H9 (cell line): Measurements from ENCODE around the gene TLCD3A. TPM values are rescaled to one million over a fixed set of nuclear protein-coding genes. Genes with fewer than 3 reads are reported as not detected.

Source experiments
- DNase-seq: peaks from one replicate; pipeline ENCODE4 v3.0.0-alpha.2; 2017
- H2AFZ ChIP-seq: one replicate; pipeline ENCODE4 v1.6.1; 2013; ENCODE audit warnings: mild to moderate bottlenecking, low read length, control low read depth, moderate library complexity
- H2AK5ac ChIP-seq: 2 replicates; pipeline ENCODE4 v1.6.1; 2013; ENCODE audit warnings: low read length, control low read depth, mixed read lengths; ENCODE audit not compliant: insufficient read length
- H2BK120ac ChIP-seq: one replicate; pipeline ENCODE4 v1.6.1; 2013; ENCODE audit warnings: low read depth, mild to moderate bottlenecking, low read length, control low read depth, inconsistent platforms; ENCODE audit not compliant: poor library complexity, severe bottlenecking
- H2BK12ac ChIP-seq: 2 replicates; pipeline ENCODE4 v1.6.1; 2013; ENCODE audit warnings: low read length, control low read depth, mixed read lengths, low read depth; ENCODE audit not compliant: insufficient read length
- H2BK15ac ChIP-seq: 2 replicates; pipeline ENCODE4 v1.6.1; 2013; ENCODE audit warnings: low read depth, low read length, control low read depth
- H2BK20ac ChIP-seq: one replicate; pipeline ENCODE4 v1.6.1; 2013; ENCODE audit warnings: low read depth, mild to moderate bottlenecking, low read length, control low read depth, inconsistent platforms; ENCODE audit not compliant: poor library complexity, severe bottlenecking
- H2BK5ac ChIP-seq: 2 replicates; pipeline ENCODE4 v1.6.1; 2013; ENCODE audit warnings: low read length, control low read depth, mixed read lengths; ENCODE audit not compliant: insufficient read length
- H3K14ac ChIP-seq: 2 replicates; pipeline ENCODE4 v1.6.1; 2013; ENCODE audit warnings: low read length, control low read depth; ENCODE audit not compliant: insufficient read depth
- H3K18ac ChIP-seq: 2 replicates; pipeline ENCODE4 v1.6.1; 2013; ENCODE audit warnings: low read depth, mild to moderate bottlenecking, mixed read lengths, low read length, control low read depth; ENCODE audit not compliant: insufficient read length
- H3K23ac ChIP-seq: 2 replicates; pipeline ENCODE4 v1.6.1; 2013; ENCODE audit warnings: low read length, control low read depth, mixed read lengths, low read depth; ENCODE audit not compliant: insufficient read length
- H3K23me2 ChIP-seq: 2 replicates; pipeline ENCODE4 v1.6.1; 2013; ENCODE audit warnings: low read depth, mild to moderate bottlenecking, mixed read lengths, low read length, control low read depth; ENCODE audit not compliant: insufficient read length, poor library complexity, severe bottlenecking
- H3K27ac ChIP-seq: 2 replicates; pipeline ENCODE4 v1.5.1; 2013; ENCODE audit warnings: low read length, control low read depth, mixed read lengths, low read depth; ENCODE audit not compliant: insufficient read length
- H3K27me3 ChIP-seq: 2 replicates; pipeline ENCODE4 v1.6.1; 2013; ENCODE audit warnings: low read length, control low read depth, inconsistent platforms; ENCODE audit not compliant: insufficient read depth
- H3K4ac ChIP-seq: 2 replicates; pipeline ENCODE4 v1.6.1; 2013; ENCODE audit warnings: low read depth, mild to moderate bottlenecking, control low read depth, inconsistent platforms, low read length, moderate library complexity
- H3K4me1 ChIP-seq: 2 replicates; pipeline ENCODE4 v1.6.1; 2013; ENCODE audit warnings: low read length, control low read depth, inconsistent platforms; ENCODE audit not compliant: insufficient read depth
- H3K4me2 ChIP-seq: 2 replicates; pipeline ENCODE4 v1.6.1; 2013; ENCODE audit warnings: low read length, control low read depth, mixed read lengths; ENCODE audit not compliant: insufficient read length, insufficient read depth
- H3K56ac ChIP-seq: 2 replicates; pipeline ENCODE4 v1.6.1; 2013; ENCODE audit warnings: low read depth, mild to moderate bottlenecking, mixed read lengths, low read length, control low read depth; ENCODE audit not compliant: insufficient read length
- H3K79me1 ChIP-seq: 2 replicates; pipeline ENCODE4 v1.6.1; 2013; ENCODE audit warnings: low read depth, mild to moderate bottlenecking, moderate library complexity, low read length, control low read depth, inconsistent platforms; ENCODE audit not compliant: insufficient read depth, poor library complexity, severe bottlenecking
- H3K79me2 ChIP-seq: 2 replicates; pipeline ENCODE4 v1.6.1; 2013; ENCODE audit warnings: low read length, control low read depth, inconsistent platforms; ENCODE audit not compliant: insufficient read depth
- H3K9ac ChIP-seq: 2 replicates; pipeline ENCODE4 v1.6.1; 2013; ENCODE audit warnings: low read length, control low read depth, mixed read lengths; ENCODE audit not compliant: insufficient read length; ENCODE audit errors: extremely low read depth
- H3K9me3 ChIP-seq: one replicate; pipeline ENCODE4 v1.6.1; 2013; ENCODE audit warnings: low read depth, low read length, inconsistent platforms; ENCODE audit not compliant: control insufficient read depth
- H3T11ph ChIP-seq: one replicate; pipeline ENCODE4 v1.6.1; 2013; ENCODE audit warnings: mild to moderate bottlenecking, low read length, control low read depth, inconsistent platforms
- H4K20me1 ChIP-seq: one replicate; pipeline ENCODE4 v1.6.1; 2013; ENCODE audit not compliant: control insufficient read depth, insufficient read length, insufficient read depth
- H4K5ac ChIP-seq: 2 replicates; pipeline ENCODE4 v1.6.1; 2013; ENCODE audit warnings: low read depth, mild to moderate bottlenecking, mixed read lengths, low read length, control low read depth; ENCODE audit not compliant: insufficient read length
- H4K8ac ChIP-seq: replicated peaks from 2 replicates; pipeline ENCODE4 v1.6.1; 2013; ENCODE audit warnings: low read length, control low read depth, mixed read lengths, low read depth; ENCODE audit not compliant: insufficient read length
- H4K91ac ChIP-seq: 2 replicates; pipeline ENCODE4 v1.6.1; 2013; ENCODE audit warnings: low read depth, mild to moderate bottlenecking, moderate library complexity, mixed read lengths, low read length, control low read depth; ENCODE audit not compliant: insufficient read length
- H3K27ac Mint-ChIP-seq, 3 experiments: 2 replicates in 2 of 3; 3 replicates in 1 of 3; pipeline ENCODE4 v1.8.0; 2020 to 2021; ENCODE audit warnings: mixed read lengths in 3 of 3, mild to moderate bottlenecking in 1 of 3, moderate library complexity in 1 of 3
- H3K27me3 Mint-ChIP-seq: 2 replicates; pipeline ENCODE4 v1.8.0; 2021; ENCODE audit warnings: low read depth, mild to moderate bottlenecking, moderate library complexity, mixed read lengths
- H3K36me3 Mint-ChIP-seq, 3 experiments: 2 replicates in 2 of 3; 3 replicates in 1 of 3; pipeline ENCODE4 v1.8.0; 2020 to 2021; ENCODE audit warnings: low read depth in 3 of 3, mixed read lengths in 3 of 3; ENCODE audit not compliant: insufficient read depth in 1 of 3
- H3K4me1 Mint-ChIP-seq, 2 experiments: 2 replicates each; pipeline ENCODE4 v1.8.0; 2020; ENCODE audit warnings: mixed read lengths in 2 of 2
- H3K4me3 Mint-ChIP-seq, 2 experiments: 2 replicates in 1 of 2; 3 replicates in 1 of 2; pipeline ENCODE4 v1.8.0; 2020 to 2021; ENCODE audit warnings: mild to moderate bottlenecking in 2 of 2, mixed read lengths in 2 of 2, moderate library complexity in 1 of 2
- H3K9me3 Mint-ChIP-seq, 2 experiments: 2 replicates in 1 of 2; 3 replicates in 1 of 2; pipeline ENCODE4 v1.8.0; 2020; ENCODE audit warnings: mild to moderate bottlenecking in 2 of 2, mixed read lengths in 2 of 2, moderate library complexity in 1 of 2
- WGBS: extraction: QIAGEN DNeasy Blood & Tissue Kit; methylation state at CpG from one replicate; pipeline ENCODE4 v1.1.7; 2013; ENCODE audit warnings: missing lambda C conversion rate, low lambda C conversion rate, mixed read lengths; ENCODE audit not compliant: insufficient read length; ENCODE audit errors: extremely low coverage; 5-methylcytosine and 5-hydroxymethylcytosine counted together
- total RNA-seq: library from RNA; stranded (reverse); gene quantifications from 2 replicates; pipeline ENCODE4 v1.2.1, GENCODE V29; 2021
- TF ChIP-seq, protein P1 (sequence below): fragments of 200-600 bp; sonication (generic); conservative IDR thresholded peaks from 3 replicates; pipeline ENCODE4 v1.8.0; 2021; ENCODE audit warnings: antibody characterized with exemption, mild to moderate bottlenecking

The TLCD3A gene
- total RNA-seq, 1 experiment from 2014 or later, result 29.6 TPM

DNA sequence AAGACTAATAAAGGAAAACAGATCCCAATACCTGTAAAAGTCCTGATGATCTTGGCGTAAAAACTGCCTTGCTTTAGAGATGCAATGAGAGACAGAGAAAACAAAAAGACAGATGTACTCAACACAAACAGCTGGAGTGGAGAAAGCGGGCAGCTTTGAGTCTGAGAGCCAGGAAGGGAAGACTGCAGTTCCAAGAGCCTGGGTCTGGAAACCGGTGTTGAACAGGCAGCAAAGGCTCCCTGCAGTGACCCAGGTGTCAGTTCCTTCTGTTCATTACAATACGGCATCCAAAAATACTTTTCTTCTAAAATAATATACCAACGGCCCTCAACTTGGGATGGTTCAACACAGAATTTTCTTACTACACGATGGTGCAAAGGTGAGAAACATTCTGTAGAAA, 47.4 kb upstream of the TLCD3A start:
- Histone ChIP-seq H3K4ac (no peak overlapping the region), H2BK120ac (no peak overlapping the region), H3K23me2 (no peaks in the 10 kb centered on the region), H3K18ac (no peak overlapping the region), H3K56ac (no peak overlapping the region), H2BK15ac (no peak overlapping the region), H2BK5ac (no peak overlapping the region), H2BK20ac (no peak overlapping the region), H3K9ac (no peak overlapping the region), H3K79me1 (peaks cover 3% of the 10 kb centered on the region), H3K14ac (no peak overlapping the region), H3K27me3 (no peaks in the 10 kb centered on the region), H3T11ph (no peak overlapping the region), H2AK5ac (no peak overlapping the region), H4K20me1 (no peaks in the 10 kb centered on the region), H3K4me1 (no peaks in the 10 kb centered on the region; the same call in 1 of the 2 replicates), H3K4me2 (no peak overlapping the region), H3K79me2 (no peaks in the 10 kb centered on the region), H3K27ac (no peak overlapping the region), H4K5ac (no peak overlapping the region), H4K8ac (no peak overlapping the region), H4K91ac (no peak overlapping the region), H3K23ac (no peak overlapping the region), H3K9me3 (no peaks in the 10 kb centered on the region), H2BK12ac (no peak overlapping the region), H2AFZ (no peak overlapping the region)
- Mint-ChIP-seq H3K27ac (no peak overlapping the region), H3K27me3 (no peaks in the 10 kb centered on the region), H3K4me3 (no peak overlapping the region), H3K9me3 (no peaks in the 10 kb centered on the region), H3K36me3 (peaks cover 2 to 38% (median 19%) of the 10 kb centered on the region in 3 experiments; a peak in 6 of 7 replicates), H3K4me1 (peaks cover 24 to 25% of the 10 kb centered on the region in 2 experiments)
- TF ChIP-seq, protein P1, sequence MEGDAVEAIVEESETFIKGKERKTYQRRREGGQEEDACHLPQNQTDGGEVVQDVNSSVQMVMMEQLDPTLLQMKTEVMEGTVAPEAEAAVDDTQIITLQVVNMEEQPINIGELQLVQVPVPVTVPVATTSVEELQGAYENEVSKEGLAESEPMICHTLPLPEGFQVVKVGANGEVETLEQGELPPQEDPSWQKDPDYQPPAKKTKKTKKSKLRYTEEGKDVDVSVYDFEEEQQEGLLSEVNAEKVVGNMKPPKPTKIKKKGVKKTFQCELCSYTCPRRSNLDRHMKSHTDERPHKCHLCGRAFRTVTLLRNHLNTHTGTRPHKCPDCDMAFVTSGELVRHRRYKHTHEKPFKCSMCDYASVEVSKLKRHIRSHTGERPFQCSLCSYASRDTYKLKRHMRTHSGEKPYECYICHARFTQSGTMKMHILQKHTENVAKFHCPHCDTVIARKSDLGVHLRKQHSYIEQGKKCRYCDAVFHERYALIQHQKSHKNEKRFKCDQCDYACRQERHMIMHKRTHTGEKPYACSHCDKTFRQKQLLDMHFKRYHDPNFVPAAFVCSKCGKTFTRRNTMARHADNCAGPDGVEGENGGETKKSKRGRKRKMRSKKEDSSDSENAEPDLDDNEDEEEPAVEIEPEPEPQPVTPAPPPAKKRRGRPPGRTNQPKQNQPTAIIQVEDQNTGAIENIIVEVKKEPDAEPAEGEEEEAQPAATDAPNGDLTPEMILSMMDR, result no peak
- DNase-seq, result no peak
- no CpG with 5 or more reads among the region's 6 CpGs for WGBS
